GM03348 (cell line): Measurements from ENCODE around the gene TFDP1.
"Not testable (repeated sequence)": the region's sequence is repeated elsewhere in the genome, so short reads cannot be mapped to it uniquely, and the experiment has no call there.

Source experiments
- DNase-seq: peaks from one replicate; pipeline ENCODE4 v3.0.0; 2012; ENCODE audit warnings: low spot score

Gene TFDP1

DNA sequence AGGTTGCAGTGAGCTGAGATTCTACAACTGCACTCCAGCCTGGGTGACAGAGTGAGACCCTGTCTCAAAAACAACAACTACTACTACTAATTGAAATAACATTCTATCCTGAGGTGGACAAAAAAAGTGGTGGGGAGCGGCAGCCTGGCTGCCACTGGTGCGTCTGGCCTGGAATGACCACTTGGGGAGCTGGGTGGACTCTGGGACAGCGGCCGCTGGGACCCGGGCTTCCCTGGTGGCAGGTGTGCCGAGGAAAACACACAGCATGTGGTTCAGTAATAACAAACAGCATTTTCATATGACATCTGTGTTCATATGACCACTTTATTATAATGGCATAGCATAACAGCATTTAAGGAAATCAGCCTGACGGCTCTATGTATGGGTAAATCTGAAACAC lies 33.9 kb downstream of the TFDP1 start:
- no peak for DNase-seq

DNA sequence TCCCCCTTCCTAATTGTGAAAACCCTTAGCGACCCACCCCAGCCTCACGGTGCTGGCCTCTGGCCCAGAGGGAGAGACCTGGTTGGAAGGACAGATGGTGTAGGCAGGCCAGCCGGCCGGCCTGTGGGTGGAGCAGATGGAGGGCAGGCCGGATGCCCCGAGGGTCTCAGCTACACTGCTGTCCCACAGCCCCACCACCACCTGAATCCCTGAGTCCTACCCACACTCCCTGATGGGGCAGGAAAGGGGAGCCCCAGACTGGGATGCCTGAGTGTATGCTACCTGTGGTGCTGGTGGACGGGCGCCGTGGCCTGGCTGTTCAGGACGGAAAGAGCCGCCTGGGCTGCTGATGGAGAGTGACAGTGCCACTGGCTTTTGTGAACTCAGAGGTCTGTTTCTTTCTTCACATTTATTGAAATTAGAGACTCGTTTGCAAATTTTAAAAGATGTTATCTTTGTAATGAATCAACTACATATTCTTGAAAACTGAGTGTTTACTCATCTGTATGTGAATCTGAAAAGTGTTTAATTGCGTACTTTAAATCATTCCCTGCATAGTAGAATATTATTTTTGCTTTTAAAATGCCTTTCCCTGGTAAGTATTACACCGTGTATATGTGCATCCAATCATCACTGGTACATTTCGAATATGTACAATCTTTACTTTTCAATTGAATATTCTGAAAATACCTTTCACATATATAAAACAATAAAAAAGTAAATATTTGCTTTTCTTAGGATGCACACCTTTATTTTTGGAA lies 35.7 kb downstream of the TFDP1 start:
- DNase-seq: no peak

DNA sequence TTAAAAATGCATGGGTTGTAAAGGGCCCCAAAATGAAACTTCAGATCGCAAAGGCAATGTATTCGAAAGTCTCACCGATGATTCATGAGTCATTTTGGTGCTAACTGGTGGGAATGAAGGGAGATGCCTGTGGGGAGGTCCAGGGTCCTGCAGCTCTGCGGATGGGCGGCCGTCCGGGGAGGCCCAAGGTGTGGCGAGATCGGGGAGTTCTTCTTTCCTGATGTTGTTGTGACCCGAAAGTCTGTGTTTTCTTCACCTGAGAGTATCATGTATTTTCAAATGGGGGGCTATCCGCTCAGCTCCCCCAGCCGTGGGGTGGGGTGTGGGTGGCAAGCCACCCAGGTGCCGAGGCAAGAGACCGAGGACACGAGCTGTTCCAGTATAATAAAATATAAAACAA lies 36.5 kb downstream of the TFDP1 start:
- DNase-seq: no peak

DNA sequence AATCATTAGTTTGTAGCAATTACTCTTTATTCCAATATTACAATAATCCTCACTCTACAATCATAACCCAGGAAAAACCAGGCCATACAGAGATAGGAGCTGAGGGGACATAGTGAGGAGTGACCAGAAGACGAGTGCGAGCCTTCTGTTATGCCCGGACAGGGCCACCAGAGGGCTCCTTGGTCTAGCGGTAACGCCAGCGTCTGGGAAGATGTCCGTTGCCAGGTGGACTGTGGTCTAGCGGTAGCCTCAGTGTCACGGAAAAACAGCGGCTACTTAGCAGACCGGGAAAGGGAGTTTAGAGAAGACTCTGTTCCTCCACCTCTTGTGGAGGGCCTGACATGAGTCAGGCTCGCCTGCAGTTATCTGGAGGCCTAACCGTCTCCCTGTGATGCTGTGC lies 36.9 kb downstream of the TFDP1 start:
- not testable (repeated sequence) for DNase-seq

DNA sequence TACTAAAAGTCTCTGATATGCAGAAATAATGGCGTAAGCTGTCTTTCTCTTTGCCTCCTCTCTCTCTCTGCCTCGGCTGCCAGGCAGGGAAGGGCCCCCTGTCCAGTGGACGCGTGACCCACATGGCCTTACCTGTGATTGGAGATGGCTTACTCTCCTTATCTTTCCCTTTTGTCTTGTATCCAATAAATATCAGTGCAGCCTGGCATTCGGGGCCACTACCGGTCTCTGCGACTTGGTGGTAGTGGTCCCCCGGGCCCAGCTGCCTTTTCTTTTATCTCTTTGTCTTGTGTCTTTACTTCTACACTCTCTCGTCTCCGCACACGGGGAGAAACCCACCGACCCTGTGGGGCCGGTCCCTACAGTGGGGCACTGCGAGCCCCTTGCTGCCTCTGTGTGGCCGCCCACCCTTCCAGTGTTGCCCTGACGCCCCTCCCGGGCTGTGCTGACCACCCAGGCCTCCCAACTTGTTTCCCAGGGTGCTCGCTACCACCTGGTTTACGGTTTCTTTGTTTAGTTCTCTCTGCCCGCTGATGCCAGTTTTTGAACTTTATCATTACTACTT lies 37.5 kb downstream of the TFDP1 start:
- not testable (repeated sequence) for DNase-seq

DNA sequence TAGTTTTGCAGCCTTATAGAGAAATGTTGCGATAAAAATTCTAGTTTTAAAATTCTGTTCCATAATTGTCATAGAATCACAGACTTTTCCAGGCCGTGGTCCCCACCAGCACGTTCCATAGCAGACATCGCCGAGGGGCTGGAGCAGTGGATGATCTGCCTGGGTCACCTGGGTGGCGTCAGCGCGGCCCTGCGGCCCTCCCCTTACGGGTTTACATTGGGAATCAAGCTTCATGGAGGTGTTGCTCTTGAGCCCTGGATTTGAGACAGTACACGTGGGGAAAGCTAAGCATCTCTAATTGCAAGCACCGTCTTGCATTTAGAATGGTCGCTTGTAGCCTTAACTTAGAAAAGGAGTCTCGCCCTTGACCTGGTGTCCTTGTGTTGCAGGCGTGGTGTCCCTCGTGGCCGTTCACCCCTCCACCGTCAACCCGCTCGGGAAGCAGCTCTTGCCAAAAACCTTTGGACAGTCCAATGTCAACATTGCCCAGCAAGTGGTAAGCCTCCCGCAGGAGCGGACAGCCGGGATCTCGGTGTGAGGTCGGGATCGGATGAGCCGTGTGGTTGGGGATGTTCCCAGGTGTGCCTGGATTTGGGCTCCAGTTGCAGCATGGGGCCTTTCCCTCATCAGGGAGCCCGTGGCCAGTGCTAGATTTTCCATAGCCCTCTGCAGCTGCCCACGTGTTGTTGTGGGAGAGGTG lies 38.4 kb downstream of the TFDP1 start:
- no peak for DNase-seq

DNA sequence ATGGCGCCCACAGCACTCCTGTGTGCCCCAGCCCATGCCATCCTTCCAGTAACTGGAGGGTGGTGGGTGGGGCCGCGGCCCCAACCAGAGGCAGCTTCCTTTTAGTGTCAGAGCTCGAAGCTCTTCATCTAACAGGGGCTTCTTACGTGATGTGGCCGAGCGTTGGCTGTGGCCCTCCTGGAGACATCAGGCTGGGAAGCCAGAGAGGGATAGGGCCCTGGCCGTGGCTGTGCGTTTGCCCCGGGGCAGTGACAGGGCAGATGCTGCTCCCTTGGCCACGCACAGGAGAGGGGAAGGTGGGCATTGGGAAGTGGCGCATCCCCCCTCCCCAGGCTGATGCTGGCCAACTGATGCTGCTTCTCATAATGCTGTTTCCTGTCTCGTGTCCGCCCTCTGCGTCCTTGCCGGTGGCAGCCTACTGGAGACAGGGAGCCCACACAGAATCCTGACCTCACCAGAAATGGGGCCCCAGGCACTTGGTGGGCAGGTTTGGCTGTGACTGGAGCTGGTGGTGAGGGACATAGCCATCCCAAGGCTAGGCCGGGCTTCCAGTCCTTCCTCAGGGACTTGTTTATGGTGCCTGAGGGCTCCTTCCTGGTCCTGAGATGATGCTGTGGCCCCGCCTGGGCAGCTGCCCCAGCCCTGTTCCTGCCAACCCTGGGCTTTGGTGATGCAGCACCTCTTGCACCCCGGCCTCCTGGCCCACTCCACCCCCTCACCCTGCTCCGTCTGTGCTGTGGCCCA lies 39.1 kb downstream of the TFDP1 start:
- DNase-seq: peak; percentile 55

DNA sequence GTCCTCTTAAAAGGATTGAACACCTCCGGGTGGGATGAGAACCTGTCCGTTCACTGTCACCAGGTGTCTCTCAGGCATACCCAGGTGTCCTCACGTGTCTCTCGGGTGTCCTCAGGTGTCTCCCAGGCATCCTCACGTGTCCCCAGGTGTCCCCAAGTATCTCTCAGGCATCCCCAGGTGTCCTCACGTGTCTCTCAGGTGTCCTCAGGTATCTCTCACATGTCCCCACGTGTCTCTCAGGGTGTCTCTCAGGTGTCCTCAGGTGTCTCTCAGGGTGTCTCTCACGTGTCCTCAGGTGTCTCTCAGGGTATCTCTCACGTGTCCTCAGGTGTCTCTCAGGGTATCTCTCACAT lies 39.7 kb downstream of the TFDP1 start:
- DNase-seq: no peak

DNA sequence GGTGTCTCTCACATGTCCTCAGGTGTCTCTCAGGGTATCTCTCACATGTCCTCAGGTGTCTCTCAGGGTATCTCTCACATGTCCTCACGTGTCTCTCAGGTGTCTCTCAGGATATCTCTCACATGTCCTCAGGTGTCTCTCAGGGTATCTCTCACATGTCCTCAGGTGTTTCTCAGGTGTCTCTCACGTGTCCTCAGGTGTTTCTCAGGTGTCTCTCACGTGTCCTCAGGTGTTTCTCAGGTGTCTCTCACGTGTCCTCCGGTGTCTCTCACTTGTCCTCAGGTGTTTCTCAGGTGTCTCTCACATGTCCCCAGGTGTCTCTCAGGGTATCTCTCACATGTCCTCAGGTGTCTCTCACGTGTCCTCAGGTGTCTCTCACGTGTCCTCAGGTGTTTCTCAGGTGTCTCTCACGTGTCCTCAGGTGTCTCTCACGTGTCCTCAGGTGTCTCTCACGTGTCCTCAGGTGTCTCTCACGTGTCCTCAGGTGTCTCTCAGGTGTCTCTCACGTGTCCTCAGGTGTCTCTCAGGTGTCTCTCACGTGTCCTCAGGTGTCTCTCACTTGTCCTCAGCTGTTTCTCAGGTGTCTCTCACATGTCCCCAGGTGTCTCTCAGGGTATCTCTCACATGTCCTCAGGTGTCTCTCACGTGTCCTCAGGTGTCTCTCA lies 40.2 kb downstream of the TFDP1 start:
- DNase-seq: not testable (repeated sequence)

DNA sequence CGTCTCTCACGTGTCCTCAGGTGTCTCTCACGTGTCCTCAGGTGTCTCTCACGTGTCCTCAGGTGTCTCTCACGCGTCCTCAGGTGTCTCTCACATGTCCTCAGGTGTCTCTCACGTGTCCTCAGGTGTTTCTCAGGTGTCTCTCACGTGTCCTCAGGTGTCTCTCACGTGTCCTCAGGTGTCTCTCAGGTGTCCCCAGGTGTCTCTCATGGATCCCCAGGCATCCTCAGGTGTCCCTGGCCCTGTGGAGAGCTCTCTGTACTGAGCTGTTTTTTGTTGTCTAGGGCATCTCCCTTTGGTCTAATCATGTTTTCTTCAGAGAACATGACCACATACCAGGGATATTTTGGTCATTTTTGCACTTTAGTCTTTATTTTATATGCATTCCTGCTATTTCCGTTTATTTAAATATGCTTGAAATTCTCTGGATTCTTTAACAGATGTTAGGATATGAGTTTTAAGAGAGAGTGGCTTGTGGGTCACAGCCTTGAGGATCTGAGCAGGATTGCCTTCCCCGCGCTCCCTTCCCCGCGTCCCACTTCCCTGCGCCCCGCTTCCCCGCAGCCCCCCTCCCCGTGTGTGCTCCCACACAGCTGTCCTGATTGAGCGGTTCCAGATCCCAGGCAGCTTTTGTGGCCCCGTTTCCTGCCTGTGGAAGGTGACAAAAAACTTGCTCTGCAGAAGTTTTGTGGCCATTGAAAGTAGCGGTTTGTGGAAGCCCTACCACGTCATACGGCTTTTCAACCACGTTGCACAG lies 41.6 kb downstream of the TFDP1 start:
- DNase-seq: peak; percentile 53

DNA sequence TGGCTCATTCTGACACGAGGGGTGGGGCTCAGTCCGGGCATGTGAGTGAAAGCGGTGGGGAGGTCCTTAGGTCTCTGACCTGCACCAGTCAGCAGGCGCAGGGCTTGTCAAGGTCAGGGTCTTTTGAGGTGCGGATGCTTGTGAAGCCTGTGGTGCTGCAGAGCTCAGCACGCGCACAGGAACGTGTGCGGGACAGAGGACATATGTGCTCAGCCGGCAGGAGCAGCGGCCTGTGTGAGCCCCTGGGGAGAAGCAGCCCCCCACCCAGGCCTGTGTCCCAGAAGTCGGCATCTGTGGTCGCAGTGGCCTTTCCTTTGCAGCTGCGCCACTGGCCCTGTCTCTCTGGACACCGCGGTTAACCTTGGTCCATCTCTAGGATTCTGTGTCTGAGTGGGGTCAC lies 42.6 kb downstream of the TFDP1 start:
- no peak for DNase-seq

DNA sequence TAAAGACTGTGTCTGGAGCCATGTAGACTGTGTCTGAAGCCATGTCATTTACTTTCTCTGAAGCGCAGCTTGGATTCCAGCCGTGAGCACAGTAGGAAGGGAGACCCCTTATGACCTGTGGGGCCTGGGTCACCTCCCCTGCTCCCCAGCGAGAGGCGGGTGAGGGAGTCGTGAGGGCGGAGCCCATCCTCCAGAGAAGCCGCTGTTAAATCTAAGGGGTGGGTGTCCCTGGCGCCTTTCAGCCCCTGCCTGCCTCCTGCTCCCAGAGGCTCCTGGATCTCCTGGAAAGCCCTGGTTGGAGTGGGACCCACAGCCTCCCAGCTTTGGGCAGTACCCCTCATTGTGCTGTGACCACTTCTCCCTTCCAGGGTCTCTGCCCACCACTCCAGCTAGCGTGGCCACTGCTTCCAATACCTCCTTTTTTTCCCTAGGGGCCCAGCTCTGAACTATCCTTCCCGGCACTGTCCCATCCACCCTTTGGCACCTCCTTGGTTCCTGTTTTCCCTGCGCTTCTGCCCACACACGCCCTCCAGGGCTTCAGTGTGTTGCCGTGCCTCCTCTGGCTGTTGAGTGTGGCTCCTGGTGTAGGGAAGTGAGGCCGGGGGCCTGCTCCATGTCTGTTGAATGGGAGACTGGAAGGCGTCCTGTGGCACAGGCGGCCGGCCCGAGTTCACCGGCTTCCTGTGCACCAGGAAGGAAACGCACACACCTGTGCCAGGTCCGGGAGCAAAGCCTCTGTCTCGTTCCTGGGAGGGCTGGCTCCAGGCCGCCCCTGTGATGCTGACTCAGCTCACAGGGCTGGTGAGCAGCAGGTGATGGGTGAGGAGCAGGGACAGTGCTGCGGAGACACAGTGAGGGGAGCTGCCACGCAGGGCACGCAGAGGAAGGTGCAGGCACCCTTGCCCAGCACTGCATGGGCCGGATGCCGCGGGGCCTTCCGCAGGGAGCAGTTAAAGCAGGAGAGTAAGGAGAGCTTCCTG lies 44.0 kb downstream of the TFDP1 start:
- no peak for DNase-seq

DNA sequence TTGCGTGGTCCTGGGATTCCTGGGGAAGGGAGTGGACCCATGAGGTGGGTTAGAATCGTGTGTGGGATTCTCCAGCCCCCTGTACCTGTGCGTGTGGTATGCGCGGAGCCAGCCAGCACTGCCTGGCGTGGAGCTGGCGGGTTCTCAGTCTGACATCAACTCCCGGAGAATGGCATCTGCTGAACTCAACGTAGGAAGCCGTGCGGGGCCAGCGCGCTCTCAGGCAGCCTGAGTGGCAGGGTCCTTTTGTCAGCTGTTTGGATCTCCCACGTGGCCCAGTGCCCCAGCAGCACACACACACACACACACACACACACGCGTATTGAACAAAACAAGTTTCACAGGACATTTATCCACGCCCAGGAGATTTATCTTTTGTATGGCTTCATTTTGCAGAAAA lies 45.3 kb downstream of the TFDP1 start:
- DNase-seq: no peak

DNA sequence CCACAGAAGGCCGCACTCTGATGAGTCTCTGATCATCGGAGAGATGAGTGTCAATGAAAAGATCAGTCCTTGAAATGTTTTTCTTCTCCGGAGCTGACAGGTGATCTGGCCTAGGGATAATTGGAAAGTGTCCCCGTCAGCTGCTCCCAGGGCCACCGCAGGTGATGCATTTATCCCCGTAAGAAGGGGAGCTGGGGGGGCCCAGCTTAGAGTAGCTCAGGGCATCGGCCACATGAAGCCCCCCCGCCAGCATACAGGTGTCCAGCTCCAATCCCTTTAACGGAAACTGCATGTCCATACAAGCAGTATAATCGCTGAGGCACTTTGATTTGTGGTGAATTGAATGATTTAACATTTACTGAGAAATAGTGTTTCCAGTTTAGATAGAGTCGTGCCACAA lies 45.7 kb downstream of the TFDP1 start:
- DNase-seq: no peak

DNA sequence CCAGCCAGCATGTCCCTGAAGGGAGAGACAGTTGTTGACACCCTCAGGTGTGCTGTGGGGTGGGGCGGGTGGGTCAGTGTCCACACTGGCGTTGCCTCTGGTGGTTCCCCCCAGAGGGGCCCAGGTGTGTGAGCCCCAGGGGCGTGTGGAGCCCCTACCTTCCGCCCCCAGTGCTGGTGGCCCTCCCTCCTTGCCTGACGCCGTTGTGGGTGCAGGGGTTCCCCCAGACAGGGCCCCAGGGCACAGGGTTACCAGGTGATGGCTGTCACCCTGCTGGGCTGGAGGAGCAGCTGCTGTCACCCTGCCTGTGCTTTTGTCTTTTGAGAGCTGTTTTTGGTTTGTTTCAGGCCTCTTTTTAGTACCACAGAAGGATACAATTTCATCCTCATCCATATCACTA lies 46.3 kb downstream of the TFDP1 start:
- DNase-seq: no peak

DNA sequence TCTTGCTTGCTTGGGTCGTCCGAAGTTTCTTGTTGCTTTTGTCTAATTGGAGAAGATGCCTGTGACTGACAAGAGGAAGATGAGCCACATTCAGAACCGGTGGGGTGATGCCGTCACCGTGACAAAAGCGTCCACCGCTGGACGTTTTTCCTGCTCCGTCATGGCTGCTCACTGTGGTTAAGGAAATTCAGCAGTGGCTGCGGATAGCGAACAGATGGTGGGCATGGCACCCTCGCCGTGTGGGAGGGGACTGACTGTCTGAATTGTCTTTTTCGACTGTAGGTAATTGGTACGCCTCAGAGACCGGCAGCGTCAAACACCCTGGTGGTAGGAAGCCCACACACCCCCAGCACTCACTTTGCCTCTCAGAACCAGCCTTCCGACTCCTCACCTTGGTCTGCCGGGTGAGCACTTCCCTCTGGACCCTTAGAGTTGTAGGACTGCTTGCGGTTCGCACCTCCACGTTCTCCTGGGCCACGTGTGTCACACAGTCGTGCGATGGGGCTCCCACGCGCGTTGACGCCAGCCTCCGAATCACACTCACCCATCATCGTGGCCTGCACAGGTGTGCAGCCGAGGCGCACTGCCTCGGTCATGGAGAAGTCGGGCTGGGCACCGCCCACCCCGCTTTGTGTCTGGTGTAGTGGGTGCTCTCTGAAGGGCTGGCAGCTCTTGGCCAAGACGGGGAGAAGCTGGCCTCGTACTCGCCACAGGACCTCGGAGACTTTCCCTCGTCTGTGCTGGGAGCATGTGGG lies 47.0 kb downstream of the TFDP1 start:
- DNase-seq: no peak

DNA sequence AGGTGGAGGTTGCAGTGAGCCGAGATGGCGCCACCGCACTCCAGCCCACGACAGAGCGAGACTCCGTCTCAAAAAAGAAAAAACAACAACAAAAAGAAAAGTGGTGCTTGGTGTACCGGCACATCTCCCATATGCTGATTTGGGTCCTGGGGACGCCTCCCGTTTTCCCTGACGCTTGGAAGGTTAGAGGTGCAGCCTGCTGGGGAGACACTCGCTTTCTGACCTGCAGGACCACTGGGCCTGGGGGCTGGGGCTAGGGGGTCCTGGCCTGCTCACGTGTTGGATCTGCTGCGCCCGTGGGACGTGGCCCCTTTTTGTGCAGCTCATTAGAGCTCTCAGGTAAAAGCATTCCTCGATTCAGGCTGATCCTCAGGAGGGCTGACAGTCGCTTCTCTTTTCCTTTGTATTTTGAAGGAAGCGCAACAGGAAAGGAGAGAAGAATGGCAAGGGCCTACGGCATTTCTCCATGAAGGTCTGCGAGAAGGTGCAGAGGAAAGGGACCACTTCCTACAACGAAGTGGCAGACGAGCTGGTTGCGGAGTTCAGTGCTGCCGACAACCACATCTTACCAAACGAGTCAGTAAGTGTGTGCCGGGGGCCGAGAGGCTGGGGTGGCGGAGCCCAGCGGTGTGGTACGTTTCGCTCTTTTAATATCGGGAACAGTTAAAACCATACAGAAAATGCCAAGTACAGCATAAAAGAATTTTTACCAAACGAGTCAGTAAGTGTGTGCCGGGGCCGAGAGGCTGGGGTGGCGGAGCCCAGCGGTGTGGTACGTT lies 48.3 kb downstream of the TFDP1 start:
- DNase-seq: no peak

DNA sequence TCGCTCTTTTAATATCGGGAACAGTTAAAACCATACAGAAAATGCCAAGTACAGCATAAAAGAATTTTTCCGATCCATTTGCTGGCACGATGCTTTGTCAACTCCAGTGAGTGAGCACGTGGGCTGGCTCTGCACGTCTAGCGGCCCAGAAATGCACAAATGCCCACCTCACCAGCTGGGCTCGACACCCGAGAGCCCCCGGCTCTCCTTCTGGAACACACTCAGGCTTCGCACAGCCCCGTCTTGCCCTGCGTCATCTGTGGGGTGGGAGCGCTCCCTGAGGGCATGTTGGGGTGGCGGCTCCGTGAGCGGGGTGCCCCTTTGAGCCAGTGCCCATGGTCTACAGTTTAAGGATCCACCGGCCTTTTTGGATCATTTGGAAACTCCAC lies 48.9 kb downstream of the TFDP1 start:
- DNase-seq: no peak
